ENCODE measurements around the gene CCDC93. TPM values are rescaled to one million over a fixed set of nuclear protein-coding genes. Genes with fewer than 3 reads are reported as not detected.

Gene CCDC93
- total RNA-seq, 1 experiment from 2014 or later, result 18.3 TPM

GRCh38 chr2:118050974-118051373, 37.1 kb upstream of the CCDC93 start:
- H3K27me3 ChIP-seq, result peaks cover 14% of the 10 kb centered on the region; the same call in 1 of the 2 replicates
- no peaks in the 10 kb centered on the region for H3K9me3 ChIP-seq (replicated peaks)
- no peak overlapping the region for H3K4me3 ChIP-seq
- DNase-seq, result no peak
- H3K36me3 ChIP-seq, result no peaks in the 10 kb centered on the region
- 0 out of 2 replicates have a peak, but pooled peaks cover 2% of the 10 kb centered on the region for H3K4me1 ChIP-seq
- no peak overlapping the region for H3K27ac ChIP-seq

- Histone ChIP-seq H3K4me3 (no peak overlapping the region), H3K4me1 (0 out of 2 replicates have a peak, but pooled peaks cover 2% of the 10 kb centered on the region), H3K9me3 (replicated peaks) (no peaks in the 10 kb centered on the region), H3K27ac (no peak overlapping the region), H3K36me3 (no peaks in the 10 kb centered on the region), H3K27me3 (peaks cover 14% of the 10 kb centered on the region; the same call in 1 of the 2 replicates)
- DNase-seq, result no peak
Observed at GRCh38 chr2:118050386-118050785, 36.5 kb upstream of the CCDC93 start.

GRCh38 chr2:118049816-118050140, 35.9 kb upstream of the CCDC93 start:
- 0 out of 2 replicates have a peak, but pooled peaks cover 2% of the 10 kb centered on the region for H3K4me1 ChIP-seq
- H3K9me3 ChIP-seq (replicated peaks), result no peaks in the 10 kb centered on the region
- no peak overlapping the region for H3K27ac ChIP-seq
- H3K36me3 ChIP-seq, result no peaks in the 10 kb centered on the region
- DNase-seq, result no peak
- H3K4me3 ChIP-seq, result no peak overlapping the region
- peaks cover 14% of the 10 kb centered on the region; the same call in 1 of the 2 replicates for H3K27me3 ChIP-seq

- no peaks in the 10 kb centered on the region for H3K9me3 ChIP-seq (replicated peaks)
- 0 out of 2 replicates have a peak, but pooled peaks cover 2% of the 10 kb centered on the region for H3K4me1 ChIP-seq
- no peak overlapping the region for H3K4me3 ChIP-seq
- H3K36me3 ChIP-seq, result no peaks in the 10 kb centered on the region
- H3K27me3 ChIP-seq, result peaks cover 14% of the 10 kb centered on the region; the same call in 1 of the 2 replicates
- DNase-seq, result no peak
- H3K27ac ChIP-seq, result no peak overlapping the region
Observed at GRCh38 chr2:118049140-118049815, 35.4 kb upstream of the CCDC93 start.

- no peak overlapping the region for H3K4me3 ChIP-seq
- H3K36me3 ChIP-seq, result no peaks in the 10 kb centered on the region
- DNase-seq, result no peak
- peaks cover 14% of the 10 kb centered on the region; the same call in 1 of the 2 replicates for H3K27me3 ChIP-seq
- no peaks in the 10 kb centered on the region for H3K9me3 ChIP-seq (replicated peaks)
- H3K27ac ChIP-seq, result no peak overlapping the region
- H3K4me1 ChIP-seq, result 0 out of 2 replicates have a peak, but pooled peaks cover 2% of the 10 kb centered on the region
Observed at GRCh38 chr2:118048401-118048800, 34.5 kb upstream of the CCDC93 start.

- Histone ChIP-seq H3K4me3 (no peak overlapping the region), H3K9me3 (replicated peaks) (no peaks in the 10 kb centered on the region), H3K27ac (no peak overlapping the region), H3K36me3 (no peaks in the 10 kb centered on the region), H3K27me3 (peaks cover 8% of the 10 kb centered on the region; the same call in 1 of the 2 replicates), H3K4me1 (0 out of 2 replicates have a peak, but pooled peaks cover 2% of the 10 kb centered on the region)
- DNase-seq, result no peak
Observed at GRCh38 chr2:118047380-118047826, 33.5 kb upstream of the CCDC93 start.

- H3K27me3 ChIP-seq, result peaks cover 8% of the 10 kb centered on the region; the same call in 1 of the 2 replicates
- no peak overlapping the region for H3K4me3 ChIP-seq
- peak in 1 of 2 experiments; percentile 55 for DNase-seq
Observed at GRCh38 chr2:118046634-118047210, 32.9 kb upstream of the CCDC93 start.

GRCh38 chr2:118045286-118045685, 31.4 kb upstream of the CCDC93 start:
- Histone ChIP-seq H3K27me3 (peaks cover 6% of the 10 kb centered on the region; the same call in 1 of the 2 replicates), H3K36me3 (no peaks in the 10 kb centered on the region), H3K9me3 (replicated peaks) (no peaks in the 10 kb centered on the region), H3K4me3 (no peak overlapping the region), H3K4me1 (no peaks in the 10 kb centered on the region), H3K27ac (no peak overlapping the region)
- no peak for DNase-seq

More at GRCh38 chr2:118046634-118047210, 32.9 kb upstream of the CCDC93 start:
- no peaks in the 10 kb centered on the region for H3K36me3 ChIP-seq
- no peak overlapping the region for H3K27ac ChIP-seq
- 0 out of 2 replicates have a peak, but pooled peaks cover 2% of the 10 kb centered on the region for H3K4me1 ChIP-seq
- H3K9me3 ChIP-seq (replicated peaks), result no peaks in the 10 kb centered on the region

- Histone ChIP-seq H3K27me3 (peaks cover 6% of the 10 kb centered on the region; the same call in 1 of the 2 replicates), H3K9me3 (replicated peaks) (no peaks in the 10 kb centered on the region), H3K27ac (no peak overlapping the region), H3K4me3 (no peak overlapping the region), H3K4me1 (no peaks in the 10 kb centered on the region), H3K36me3 (no peaks in the 10 kb centered on the region)
- no peak for DNase-seq
Observed at GRCh38 chr2:118044854-118045253, 31.0 kb upstream of the CCDC93 start.

- H3K36me3 ChIP-seq, result no peaks in the 10 kb centered on the region
- H3K4me3 ChIP-seq, result no peak overlapping the region
- no peak overlapping the region for H3K27ac ChIP-seq
- DNase-seq, result no peak
- no peaks in the 10 kb centered on the region for H3K9me3 ChIP-seq (replicated peaks)
- 0 out of 2 replicates have a peak, but pooled peaks cover 6% of the 10 kb centered on the region for H3K27me3 ChIP-seq
- no peaks in the 10 kb centered on the region for H3K4me1 ChIP-seq
Observed at GRCh38 chr2:118044103-118044716, 30.3 kb upstream of the CCDC93 start.

- no peak overlapping the region for H3K4me3 ChIP-seq
- DNase-seq, result no peak
- no peak overlapping the region for H3K27ac ChIP-seq
- no peaks in the 10 kb centered on the region for H3K36me3 ChIP-seq
- H3K27me3 ChIP-seq, result no peaks in the 10 kb centered on the region
- no peaks in the 10 kb centered on the region for H3K4me1 ChIP-seq
- H3K9me3 ChIP-seq (replicated peaks), result no peaks in the 10 kb centered on the region
Observed at GRCh38 chr2:118040891-118041290, 27.0 kb upstream of the CCDC93 start.

- H3K9me3 ChIP-seq (replicated peaks), result no peaks in the 10 kb centered on the region
- H3K4me1 ChIP-seq, result no peaks in the 10 kb centered on the region
- H3K27ac ChIP-seq, result no peak overlapping the region
- peaks cover 12% of the 10 kb centered on the region for H3K27me3 ChIP-seq
- H3K36me3 ChIP-seq, result no peaks in the 10 kb centered on the region
- no peak overlapping the region for H3K4me3 ChIP-seq
- DNase-seq, result peak; percentile 14 to 62
Observed at GRCh38 chr2:118032169-118033013, 18.5 kb upstream of the CCDC93 start.

GRCh38 chr2:118031566-118031965, 17.7 kb upstream of the CCDC93 start:
- no peak overlapping the region for H3K4me3 ChIP-seq
- no peaks in the 10 kb centered on the region for H3K9me3 ChIP-seq (replicated peaks)

GRCh38 chr2:118029025-118029424, 15.2 kb upstream of the CCDC93 start:
- no peak overlapping the region for H3K27ac ChIP-seq
- DNase-seq, result no peak
- no peaks in the 10 kb centered on the region for H3K9me3 ChIP-seq (replicated peaks)
- H3K4me3 ChIP-seq, result no peak overlapping the region
- peaks cover 15% of the 10 kb centered on the region for H3K27me3 ChIP-seq
- H3K36me3 ChIP-seq, result no peaks in the 10 kb centered on the region
- H3K4me1 ChIP-seq, result no peaks in the 10 kb centered on the region

More at GRCh38 chr2:118031566-118031965, 17.7 kb upstream of the CCDC93 start:
- Histone ChIP-seq H3K27me3 (peaks cover 15% of the 10 kb centered on the region), H3K36me3 (no peaks in the 10 kb centered on the region), H3K27ac (no peak overlapping the region), H3K4me1 (no peaks in the 10 kb centered on the region)
- no peak for DNase-seq
